ENCODE measurements around the gene EPN2. TPM values are rescaled to one million over a fixed set of nuclear protein-coding genes. Genes with fewer than 3 reads are reported as not detected.

Gene EPN2
- total RNA-seq, 1 experiment from 2014 or later, result 113 TPM

DNA sequence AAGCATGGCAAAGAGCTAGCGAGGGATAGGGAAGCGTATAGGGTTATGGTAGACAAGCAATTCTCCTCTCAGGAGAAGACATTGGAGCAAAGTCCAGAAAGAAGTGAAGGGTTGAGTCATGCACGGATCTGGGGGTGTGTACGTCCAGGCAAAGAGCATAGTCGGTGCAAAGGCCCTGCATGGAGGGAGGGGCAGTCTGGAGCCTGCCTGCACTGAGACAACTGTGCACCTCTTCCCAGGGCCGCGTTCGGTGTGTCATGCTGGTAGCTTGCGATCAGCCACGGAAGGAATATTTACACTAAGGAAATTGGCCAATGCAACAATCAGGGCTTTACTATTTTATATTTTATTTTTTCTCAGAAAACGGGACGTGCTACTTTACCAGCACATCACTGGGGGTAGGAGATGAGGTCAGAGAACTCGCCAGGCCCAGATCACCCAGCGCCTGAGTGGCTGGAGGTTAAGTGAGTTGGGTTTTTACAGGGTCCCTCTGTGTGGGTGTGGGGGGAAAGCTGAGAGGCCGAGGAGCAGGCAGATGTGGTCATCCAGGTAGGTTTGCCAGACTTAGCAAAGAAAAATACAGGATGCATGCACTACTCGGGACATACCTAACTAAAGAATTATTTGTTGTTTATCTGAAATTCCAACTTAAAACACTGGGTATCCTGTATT is 132.1 kb downstream of the EPN2 start:
- no peaks in the 10 kb centered on the region for H3K9me2 ChIP-seq (ENCODE audit: insufficient read depth)
- H3K4me2 ChIP-seq, result no peak overlapping the region
- intact Hi-C loops (cut with micrococcal nuclease; ENCODE audit: unreplicated experiment), result no loop called here
- no peaks in the 10 kb centered on the region for H3K27me3 ChIP-seq (ENCODE audit: insufficient read depth, low read depth)
- no peak overlapping the region for H2AFZ ChIP-seq
- ChIA-PET POLR2A (ENCODE audit: unreplicated experiment) (interaction anchor here (0.5 kb wide), 1 partner anchor 383 kb away, joined by 18 read pairs; no protein-coding TSS in a partner anchor), CTCF (no interaction called here)
- no peaks in the 10 kb centered on the region for H3K4me1 ChIP-seq (replicated peaks; ENCODE audit: insufficient read depth)
- BruUV-seq (replicated peaks), result no TSS peak
- no peak for DNase-seq
- no peak overlapping the region for H3K4me3 ChIP-seq
- H3K36me3 ChIP-seq (ENCODE audit: low read depth), result no peaks in the 10 kb centered on the region
- no peaks in the 10 kb centered on the region for H3F3A ChIP-seq (ENCODE audit: insufficient read depth, low read depth)
- no peaks in the 10 kb centered on the region for H3K79me2 ChIP-seq (ENCODE audit: low read depth)
- no peaks in the 10 kb centered on the region for H3K9me3 ChIP-seq (ENCODE audit: insufficient read depth, low read depth)
- TF ChIP-seq EZH2 (IDR thresholded peaks at IDR 0.05; ENCODE audit: low read depth), result no peak
- TF ChIP-seq, protein P1, sequence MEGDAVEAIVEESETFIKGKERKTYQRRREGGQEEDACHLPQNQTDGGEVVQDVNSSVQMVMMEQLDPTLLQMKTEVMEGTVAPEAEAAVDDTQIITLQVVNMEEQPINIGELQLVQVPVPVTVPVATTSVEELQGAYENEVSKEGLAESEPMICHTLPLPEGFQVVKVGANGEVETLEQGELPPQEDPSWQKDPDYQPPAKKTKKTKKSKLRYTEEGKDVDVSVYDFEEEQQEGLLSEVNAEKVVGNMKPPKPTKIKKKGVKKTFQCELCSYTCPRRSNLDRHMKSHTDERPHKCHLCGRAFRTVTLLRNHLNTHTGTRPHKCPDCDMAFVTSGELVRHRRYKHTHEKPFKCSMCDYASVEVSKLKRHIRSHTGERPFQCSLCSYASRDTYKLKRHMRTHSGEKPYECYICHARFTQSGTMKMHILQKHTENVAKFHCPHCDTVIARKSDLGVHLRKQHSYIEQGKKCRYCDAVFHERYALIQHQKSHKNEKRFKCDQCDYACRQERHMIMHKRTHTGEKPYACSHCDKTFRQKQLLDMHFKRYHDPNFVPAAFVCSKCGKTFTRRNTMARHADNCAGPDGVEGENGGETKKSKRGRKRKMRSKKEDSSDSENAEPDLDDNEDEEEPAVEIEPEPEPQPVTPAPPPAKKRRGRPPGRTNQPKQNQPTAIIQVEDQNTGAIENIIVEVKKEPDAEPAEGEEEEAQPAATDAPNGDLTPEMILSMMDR (conservative IDR thresholded peaks at IDR 0.05), result no peak
- no peaks in the 10 kb centered on the region for H4K20me1 ChIP-seq (ENCODE audit: insufficient read depth)
- H3K27ac ChIP-seq, result no peak overlapping the region

DNA sequence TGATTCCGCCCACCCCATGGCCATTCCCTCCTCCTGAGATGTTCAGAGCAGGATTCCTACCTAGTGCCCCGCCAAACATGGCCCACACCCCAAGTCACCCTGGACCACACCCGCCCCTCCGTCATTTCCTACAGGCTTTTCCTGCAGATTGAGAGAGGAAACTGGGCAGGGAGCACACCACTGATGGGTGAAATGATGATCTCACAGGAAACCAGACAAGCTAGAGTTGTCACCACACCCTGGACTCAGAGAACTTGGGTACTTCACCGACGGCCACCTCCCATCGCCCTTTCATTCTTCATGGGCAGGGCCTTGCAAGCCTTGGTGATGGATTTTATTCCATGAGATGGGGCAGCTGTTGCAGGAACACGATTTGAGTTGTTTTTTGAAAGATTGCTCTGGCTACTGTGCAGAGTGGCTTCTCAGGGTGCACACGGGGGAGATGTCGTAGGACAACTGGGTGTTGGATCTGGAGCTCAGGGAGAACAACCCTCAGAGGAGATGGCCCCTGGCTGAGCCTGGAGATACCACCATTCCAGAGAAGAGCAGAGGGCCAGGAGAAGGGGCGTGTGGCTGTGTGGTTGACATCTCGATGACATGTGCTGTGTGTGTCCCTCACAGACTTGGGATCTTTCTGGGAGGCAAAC is 132.8 kb downstream of the EPN2 start:
- Histone ChIP-seq H3K79me2 (ENCODE audit: low read depth) (no peaks in the 10 kb centered on the region), H4K20me1 (ENCODE audit: insufficient read depth) (no peaks in the 10 kb centered on the region), H3K27ac (no peak overlapping the region), H3K27me3 (ENCODE audit: insufficient read depth, low read depth) (no peaks in the 10 kb centered on the region), H3K9me3 (ENCODE audit: insufficient read depth, low read depth) (no peaks in the 10 kb centered on the region), H3K9me2 (ENCODE audit: insufficient read depth) (no peaks in the 10 kb centered on the region), H3K4me2 (no peak overlapping the region), H3F3A (ENCODE audit: insufficient read depth, low read depth) (peaks cover 3% of the 10 kb centered on the region; the same call in 1 of the 2 replicates), H3K4me1 (replicated peaks; ENCODE audit: insufficient read depth) (no peaks in the 10 kb centered on the region), H3K4me3 (no peak overlapping the region), H2AFZ (no peak overlapping the region), H3K36me3 (ENCODE audit: low read depth) (no peaks in the 10 kb centered on the region)
- ChIA-PET POLR2A (ENCODE audit: unreplicated experiment) (no interaction called here), CTCF (interaction anchor here (0.9 kb wide), 1 partner anchor 348 kb away, joined by 3 read pairs; no protein-coding TSS in a partner anchor)
- intact Hi-C loops (cut with micrococcal nuclease; ENCODE audit: unreplicated experiment), result no loop called here
- TF ChIP-seq EZH2 (IDR thresholded peaks at IDR 0.05; ENCODE audit: low read depth), result no peak
- TF ChIP-seq, protein P1 (conservative IDR thresholded peaks at IDR 0.05), result no peak
- no peak for DNase-seq
- BruUV-seq (replicated peaks), result no TSS peak

DNA sequence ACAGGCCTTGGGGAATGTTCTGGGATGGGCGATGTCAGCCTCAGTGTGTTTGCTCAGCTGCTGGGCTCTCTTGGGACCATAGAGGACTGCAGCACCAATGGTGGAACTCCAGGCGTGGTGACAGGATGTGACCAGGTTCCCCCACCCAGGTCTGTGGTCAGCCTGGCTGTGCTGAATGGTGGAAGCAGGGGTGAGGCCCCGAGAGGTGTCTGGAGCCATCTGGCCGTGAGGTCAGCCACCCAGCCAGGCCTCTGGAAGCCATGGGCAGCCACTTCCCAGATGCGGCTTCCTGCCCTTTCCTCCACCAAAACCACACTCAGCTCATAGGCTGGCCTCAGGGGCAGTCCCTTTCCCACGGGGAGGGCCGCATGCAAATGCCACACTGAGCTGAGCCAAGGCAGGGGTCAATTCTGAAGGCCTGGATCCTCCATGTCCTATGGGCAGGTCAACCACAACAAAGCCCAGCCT is 133.4 kb downstream of the EPN2 start:
- H3K79me2 ChIP-seq (ENCODE audit: low read depth), result peaks cover 2% of the 10 kb centered on the region; the same call in 1 of the 2 replicates
- intact Hi-C loops (cut with micrococcal nuclease; ENCODE audit: unreplicated experiment), result no loop called here
- no peaks in the 10 kb centered on the region for H3K36me3 ChIP-seq (ENCODE audit: low read depth)
- H3K9me2 ChIP-seq (ENCODE audit: insufficient read depth), result no peaks in the 10 kb centered on the region
- H4K20me1 ChIP-seq (ENCODE audit: insufficient read depth), result no peaks in the 10 kb centered on the region
- peaks cover 4% of the 10 kb centered on the region; the same call in 1 of the 2 replicates for H3F3A ChIP-seq (ENCODE audit: insufficient read depth, low read depth)
- no peaks in the 10 kb centered on the region for H3K4me1 ChIP-seq (replicated peaks; ENCODE audit: insufficient read depth)
- CTCF ChIA-PET, result interaction anchor here (0.9 kb wide), 1 partner anchor 348 kb away, joined by 3 read pairs; no protein-coding TSS in a partner anchor
- no peak overlapping the region for H3K27ac ChIP-seq
- H2AFZ ChIP-seq, result no peak overlapping the region
- H3K27me3 ChIP-seq (ENCODE audit: insufficient read depth, low read depth), result no peaks in the 10 kb centered on the region
- TF ChIP-seq EZH2 (IDR thresholded peaks at IDR 0.05; ENCODE audit: low read depth), result no peak
- TF ChIP-seq, protein P1 (conservative IDR thresholded peaks at IDR 0.05), result no peak
- no peaks in the 10 kb centered on the region for H3K9me3 ChIP-seq (ENCODE audit: insufficient read depth, low read depth)
- H3K4me2 ChIP-seq, result no peak overlapping the region
- POLR2A ChIA-PET (ENCODE audit: unreplicated experiment), result no interaction called here
- DNase-seq, result peak in 1 of 2 experiments; percentile 59
- H3K4me3 ChIP-seq, result no peak overlapping the region
- BruUV-seq (replicated peaks), result no TSS peak

Measured in PC-9 (cell line).